ENCODE measurements around the gene ACER2.

The ACER2 gene

GRCh38 chr9:19493876-19494275 is 85.1 kb downstream of the ACER2 start:
- TF ChIP-seq CTCF (IDR thresholded peaks at IDR 0.05) (no peak), ZFX (IDR thresholded peaks at IDR 0.05; ENCODE audit: borderline replicate concordance) (no peak)
- H3K27ac ChIP-seq = no peak overlapping the region

- TF ChIP-seq CTCF (IDR thresholded peaks at IDR 0.05) = no peak
- no peak for TF ChIP-seq ZFX (IDR thresholded peaks at IDR 0.05; ENCODE audit: borderline replicate concordance)
Observed at GRCh38 chr9:19495186-19496028, 86.6 kb downstream of the ACER2 start.

GRCh38 chr9:19496321-19497050 is 87.7 kb downstream of the ACER2 start:
- TF ChIP-seq CTCF (IDR thresholded peaks at IDR 0.05) = no peak
- no peak for TF ChIP-seq ZFX (IDR thresholded peaks at IDR 0.05; ENCODE audit: borderline replicate concordance)
- H3K27ac ChIP-seq = no peak overlapping the region

More at GRCh38 chr9:19495186-19496028, 86.6 kb downstream of the ACER2 start:
- no peak overlapping the region for H3K27ac ChIP-seq

GRCh38 chr9:19497276-19497675 is 88.5 kb downstream of the ACER2 start:
- no peak for TF ChIP-seq CTCF (IDR thresholded peaks at IDR 0.05)
- no peak for TF ChIP-seq ZFX (IDR thresholded peaks at IDR 0.05; ENCODE audit: borderline replicate concordance)
- H3K27ac ChIP-seq = no peak overlapping the region

- no peak overlapping the region for H3K27ac ChIP-seq
- TF ChIP-seq CTCF (IDR thresholded peaks at IDR 0.05) (no peak), ZFX (IDR thresholded peaks at IDR 0.05; ENCODE audit: borderline replicate concordance) (no peak)
Observed at GRCh38 chr9:19498015-19498414, 89.2 kb downstream of the ACER2 start.

Data from 22Rv1 (cell line).